RWPE2 (cell line): Measurements from ENCODE around the gene ETNK1.

Source experiments
- ATAC-seq: fragments of 200-7000 bp; cut with Tn5 transposase; 3 replicates; pipeline ENCODE4 v1.9.1; 2021; ENCODE audit warnings: low read depth
- DNase-seq: peaks from one replicate; pipeline ENCODE4 v3.0.0-alpha.2; 2020; ENCODE audit warnings: low spot score
- H3K27ac ChIP-seq: fragments of 450-650 bp; 2 replicates; pipeline ENCODE4 v1.5.1; 2017; ENCODE audit warnings: mild to moderate bottlenecking; ENCODE audit not compliant: poor library complexity, severe bottlenecking
- H3K27me3 ChIP-seq: fragments of 250-450 bp; sonication (Bioruptor Pico); 2 replicates; pipeline ENCODE4 v1.5.1; 2021; ENCODE audit warnings: mild to moderate bottlenecking, moderate library complexity; ENCODE audit not compliant: insufficient read depth, poor library complexity, severe bottlenecking
- H3K36me3 ChIP-seq: fragments of 250-450 bp; sonication (Bioruptor Pico); 2 replicates; pipeline ENCODE4 v1.5.1; 2020; ENCODE audit warnings: low read depth, mild to moderate bottlenecking, moderate library complexity
- H3K4me1 ChIP-seq: fragments of 250-450 bp; sonication (Bioruptor Pico); 2 replicates; pipeline ENCODE4 v1.5.1; 2021; ENCODE audit warnings: mild to moderate bottlenecking, moderate library complexity; ENCODE audit not compliant: insufficient read depth, poor library complexity, severe bottlenecking
- H3K4me3 ChIP-seq: fragments of 250-450 bp; sonication (Bioruptor Pico); 2 replicates; pipeline ENCODE4 v1.5.1; 2021; ENCODE audit warnings: mild to moderate bottlenecking, moderate library complexity; ENCODE audit not compliant: severe bottlenecking
- H3K9me3 ChIP-seq: fragments of 250-450 bp; sonication (Bioruptor Pico); 2 replicates; pipeline ENCODE4 v1.5.1; 2021; ENCODE audit warnings: mild to moderate bottlenecking, moderate library complexity; ENCODE audit not compliant: severe bottlenecking
- TF ChIP-seq, protein P1 (sequence below): fragments of 450-650 bp; IDR thresholded peaks from one replicate; pipeline ENCODE4 v1.5.1; 2017; ENCODE audit warnings: mild to moderate bottlenecking, moderate library complexity; ENCODE audit not compliant: poor library complexity, severe bottlenecking

ETNK1 gene

GRCh38 chr12:22728987-22729386 is 104.0 kb downstream of the ETNK1 start:
- H3K4me1 ChIP-seq, result no peaks in the 10 kb centered on the region
- H3K9me3 ChIP-seq, result no peaks in the 10 kb centered on the region
- no peaks in the 10 kb centered on the region for H3K27me3 ChIP-seq
- H3K27ac ChIP-seq, result no peak overlapping the region
- H3K36me3 ChIP-seq, result no peaks in the 10 kb centered on the region
- H3K4me3 ChIP-seq, result no peak overlapping the region
- ATAC-seq (no peak), DNase-seq (no peak)
- TF ChIP-seq, protein P1, sequence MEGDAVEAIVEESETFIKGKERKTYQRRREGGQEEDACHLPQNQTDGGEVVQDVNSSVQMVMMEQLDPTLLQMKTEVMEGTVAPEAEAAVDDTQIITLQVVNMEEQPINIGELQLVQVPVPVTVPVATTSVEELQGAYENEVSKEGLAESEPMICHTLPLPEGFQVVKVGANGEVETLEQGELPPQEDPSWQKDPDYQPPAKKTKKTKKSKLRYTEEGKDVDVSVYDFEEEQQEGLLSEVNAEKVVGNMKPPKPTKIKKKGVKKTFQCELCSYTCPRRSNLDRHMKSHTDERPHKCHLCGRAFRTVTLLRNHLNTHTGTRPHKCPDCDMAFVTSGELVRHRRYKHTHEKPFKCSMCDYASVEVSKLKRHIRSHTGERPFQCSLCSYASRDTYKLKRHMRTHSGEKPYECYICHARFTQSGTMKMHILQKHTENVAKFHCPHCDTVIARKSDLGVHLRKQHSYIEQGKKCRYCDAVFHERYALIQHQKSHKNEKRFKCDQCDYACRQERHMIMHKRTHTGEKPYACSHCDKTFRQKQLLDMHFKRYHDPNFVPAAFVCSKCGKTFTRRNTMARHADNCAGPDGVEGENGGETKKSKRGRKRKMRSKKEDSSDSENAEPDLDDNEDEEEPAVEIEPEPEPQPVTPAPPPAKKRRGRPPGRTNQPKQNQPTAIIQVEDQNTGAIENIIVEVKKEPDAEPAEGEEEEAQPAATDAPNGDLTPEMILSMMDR, result no peak

- no peaks in the 10 kb centered on the region for H3K36me3 ChIP-seq
- TF ChIP-seq, protein P1, result no peak
- ATAC-seq, result no peak
- H3K4me3 ChIP-seq, result no peak overlapping the region
- no peaks in the 10 kb centered on the region for H3K9me3 ChIP-seq
- H3K27ac ChIP-seq, result no peak overlapping the region
- H3K4me1 ChIP-seq, result no peaks in the 10 kb centered on the region
- no peaks in the 10 kb centered on the region for H3K27me3 ChIP-seq
- DNase-seq, result no peak
Observed at GRCh38 chr12:22729431-22729956, 104.5 kb downstream of the ETNK1 start.

- Histone ChIP-seq H3K27ac (no peak overlapping the region), H3K36me3 (no peaks in the 10 kb centered on the region), H3K9me3 (no peaks in the 10 kb centered on the region), H3K27me3 (no peaks in the 10 kb centered on the region), H3K4me3 (no peak overlapping the region), H3K4me1 (no peaks in the 10 kb centered on the region)
- TF ChIP-seq, protein P1, result no peak
- ATAC-seq (no peak), DNase-seq (no peak)
Observed at GRCh38 chr12:22729957-22730443, 105.0 kb downstream of the ETNK1 start.

- DNase-seq (no peak), ATAC-seq (no peak)
- Histone ChIP-seq H3K9me3 (no peaks in the 10 kb centered on the region), H3K27me3 (no peaks in the 10 kb centered on the region), H3K36me3 (no peaks in the 10 kb centered on the region), H3K27ac (no peak overlapping the region), H3K4me1 (no peaks in the 10 kb centered on the region), H3K4me3 (no peak overlapping the region)
- TF ChIP-seq, protein P1, result no peak
Observed at GRCh38 chr12:22731236-22731635, 106.3 kb downstream of the ETNK1 start.

- TF ChIP-seq, protein P1, result no peak
- no peaks in the 10 kb centered on the region for H3K9me3 ChIP-seq
- ATAC-seq (no peak), DNase-seq (no peak)
- H3K4me1 ChIP-seq, result no peaks in the 10 kb centered on the region
- H3K4me3 ChIP-seq, result no peak overlapping the region
- H3K36me3 ChIP-seq, result no peaks in the 10 kb centered on the region
- no peaks in the 10 kb centered on the region for H3K27me3 ChIP-seq
- H3K27ac ChIP-seq, result no peak overlapping the region
Observed at GRCh38 chr12:22733756-22734155, 108.8 kb downstream of the ETNK1 start.
